GM12878 (cell line): ENCODE measurements around the gene ATP5ME.
A peak's percentile ranks its signal among the peaks of the same experiment; 100 is the strongest.

ENCODE experiments used
- ATF7 ChIP-seq: fragments of 450-650 bp; IDR thresholded peaks from 2 replicates; pipeline ENCODE4 v1.6.1; 2016; ENCODE audit warnings: low read depth, mild to moderate bottlenecking
- BRCA1 ChIP-seq: IDR thresholded peaks from 2 replicates; pipeline ENCODE4 v1.6.1; 2011; ENCODE audit warnings: low read depth, low read length, improper control_type of control experiment
- CTCF ChIP-seq, 3 experiments: IDR thresholded peaks in 2 of 3; conservative IDR thresholded peaks in 1 of 3; 2 replicates each; pipeline ENCODE4 v1.5.1; 2011; ENCODE audit warnings: low read depth in 3 of 3, low read length in 3 of 3, mild to moderate bottlenecking in 3 of 3, control low read depth in 2 of 3, moderate library complexity in 2 of 3, inconsistent platforms in 1 of 3, mixed read lengths in 1 of 3; ENCODE audit not compliant: control insufficient read depth in 2 of 3, insufficient read depth in 1 of 3; ENCODE audit errors: extremely low read depth in 1 of 3
- EGR1 ChIP-seq, 2 experiments: IDR thresholded peaks; 1 replicate in 1 of 2; 2 replicates in 1 of 2; pipeline ENCODE4 v1.6.1; 2011 to 2012; ENCODE audit warnings: low read depth in 2 of 2, low read length in 2 of 2, borderline replicate concordance in 1 of 2, mild to moderate bottlenecking in 1 of 2, moderate library complexity in 1 of 2
- JUND ChIP-seq: IDR thresholded peaks from 2 replicates; pipeline ENCODE4 v1.6.1; 2012; ENCODE audit warnings: low read depth, mild to moderate bottlenecking, low read length, improper control_type of control experiment, moderate library complexity
- MAX ChIP-seq: IDR thresholded peaks from 2 replicates; pipeline ENCODE4 v1.6.1; 2012; ENCODE audit warnings: low read depth, low read length, improper control_type of control experiment
- NBN ChIP-seq: fragments of 450-650 bp; IDR thresholded peaks from 2 replicates; pipeline ENCODE4 v1.6.1; 2016
- NR2C2 ChIP-seq: IDR thresholded peaks from 2 replicates; pipeline ENCODE4 v1.6.1; 2011; ENCODE audit warnings: borderline replicate concordance, low read depth; ENCODE audit not compliant: control insufficient read depth, insufficient read length
- POLR2A ChIP-seq: IDR thresholded peaks from 2 replicates; pipeline ENCODE4 v1.6.1; 2011; ENCODE audit warnings: low read depth, mild to moderate bottlenecking, low read length
- SIX5 ChIP-seq: IDR thresholded peaks from 2 replicates; pipeline ENCODE4 v1.6.1; 2011; ENCODE audit warnings: mild to moderate bottlenecking, low read depth, low read length, moderate library complexity; ENCODE audit not compliant: severe bottlenecking
- SPI1 ChIP-seq: IDR thresholded peaks from 2 replicates; pipeline ENCODE4 v1.6.1; 2011; ENCODE audit warnings: low read depth, mild to moderate bottlenecking, low read length, moderate library complexity, borderline replicate concordance; ENCODE audit not compliant: insufficient read depth
- ZBTB33 ChIP-seq: fragments of 450-650 bp; IDR thresholded peaks from 2 replicates; pipeline ENCODE4 v1.6.1; 2017; ENCODE audit warnings: mild to moderate bottlenecking
- ZNF274 ChIP-seq: IDR thresholded peaks from one replicate; pipeline ENCODE4 v1.8.0; 2011; ENCODE audit not compliant: insufficient read length, insufficient read depth
- ZNF592 ChIP-seq: fragments of 450-650 bp; IDR thresholded peaks from 2 replicates; pipeline ENCODE4 v1.6.1; 2017; ENCODE audit warnings: mild to moderate bottlenecking, moderate library complexity

GRCh38 chr4:666822-667544 lies 7.1 kb downstream of the ATP5ME start:
- TF ChIP-seq CTCF (IDR thresholded peaks at IDR 0.05 in 2 of 3, conservative IDR thresholded peaks at IDR 0.05 in 1 of 3; ENCODE audit: control insufficient read depth in 2 of 3, extremely low read depth in 1 of 3, insufficient read depth in 1 of 3, low read depth in 3 of 3, low read length in 3 of 3) (no peak), MAX (no peak), POLR2A (peak; percentile 44; the same call in 1 of the 2 replicates), JUND (no peak), EGR1 (IDR thresholded peaks at IDR 0.05; ENCODE audit: borderline replicate concordance in 1 of 2, low read depth in 2 of 2, low read length in 2 of 2) (no peak), ATF7 (no peak), ZNF592 (no peak), ZBTB33 (no peak), SIX5 (no peak), SPI1 (no peak), NR2C2 (no peak), NBN (no peak), BRCA1 (no peak), ZNF274 (no peak)
